Measurements from ENCODE around the gene SUN2. TPM values are rescaled to one million over a fixed set of nuclear protein-coding genes. Genes with fewer than 3 reads are reported as not detected.

Gene SUN2
- total and polyA plus RNA-seq, 2 of the 4 experiments (the other 2 are of a cell fraction): 27.8 to 50.0 TPM

- TF ChIP-seq CEBPB (IDR thresholded peaks at IDR 0.05; ENCODE audit: low read depth, low read length): peak; percentile 94
Measured at GRCh38 chr22:38802671-38803121, 46.9 kb upstream of the SUN2 start (continued).

DNA sequence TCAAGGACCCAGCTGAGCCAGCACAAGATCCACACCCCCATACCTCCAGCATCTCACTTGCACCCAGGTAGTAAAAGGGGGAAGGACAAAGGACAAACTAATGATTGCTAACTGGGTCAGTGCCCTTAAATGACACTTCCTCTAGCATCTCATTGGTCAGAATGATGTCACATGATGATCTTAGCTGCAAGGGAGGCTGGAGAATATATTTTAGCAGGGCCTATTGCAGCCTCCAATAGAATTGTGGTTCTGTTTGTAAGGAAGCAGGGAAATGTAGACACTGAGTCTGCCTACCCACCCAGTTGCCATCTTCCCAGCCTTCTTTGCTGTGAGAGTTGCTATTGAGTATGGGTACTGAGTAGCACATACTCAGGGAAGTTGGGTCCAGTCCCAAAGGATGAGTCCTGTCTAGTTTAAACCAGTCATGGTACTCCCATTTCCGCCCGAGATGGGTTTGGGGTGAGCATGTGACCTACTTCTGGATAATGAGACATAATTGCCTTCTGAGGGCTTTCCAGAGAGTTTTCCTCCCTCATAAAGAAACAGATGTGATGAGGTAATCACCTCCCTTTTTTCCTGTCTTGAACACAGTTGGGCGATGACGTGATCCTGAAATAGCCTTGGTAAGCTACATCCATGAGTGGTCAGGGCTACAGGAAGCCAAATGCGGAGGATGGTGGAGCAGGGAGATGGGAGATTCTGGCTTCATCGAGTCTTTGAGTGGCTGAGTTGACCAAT lies 43.6 kb upstream of the SUN2 start:
- no peaks in the 10 kb centered on the region for H4K20me1 ChIP-seq (ENCODE audit: insufficient read depth, low read length)
- H2BK15ac ChIP-seq (ENCODE audit: low read depth, low read length): no peak overlapping the region
- no peaks in the 10 kb centered on the region for H3K36me3 ChIP-seq (ENCODE audit: control insufficient read depth, insufficient read depth, low read length)
- DNase-seq (peak; percentile 37), ATAC-seq (ENCODE audit: low read depth) (no peak)
- H3K9me1 ChIP-seq (ENCODE audit: insufficient read depth, low read length): no peaks in the 10 kb centered on the region
- H2AFZ ChIP-seq (replicated peaks; ENCODE audit: low read length, poor library complexity): peak overlapping the region; percentile 63
- intact Hi-C loops (cut with micrococcal nuclease) (no loop called here), dilution Hi-C loops (cut with HindIII; ENCODE audit: low sequenced_read_pairs, unreplicated experiment) (no loop called here), in situ Hi-C loops (cut with MboI; ENCODE audit: low sequenced_read_pairs) (no loop called here)
- no peak overlapping the region for H3K4me3 ChIP-seq (ENCODE audit: insufficient read depth, low read depth, low read length)
- CTCF ChIA-PET: no interaction called here
- H2AK9ac ChIP-seq (replicated peaks; ENCODE audit: low read depth, low read length, poor library complexity): no peak overlapping the region
- H3K4me1 ChIP-seq (ENCODE audit: control insufficient read depth, insufficient read depth, low read length): 0 out of 2 replicates have a peak, but pooled peaks cover 2% of the 10 kb centered on the region
- 60% methylated on average over 2 of the region's 6 CpGs; no CpG with 5 or more reads in 1 of the 2 experiments for WGBS, 2 experiments (ENCODE audit: extremely low coverage in 2 of 2, insufficient read length in 1 of 2)
- no peak overlapping the region for H2AK5ac ChIP-seq (ENCODE audit: low read depth, low read length)
- no peak overlapping the region for H3K14ac ChIP-seq (replicated peaks; ENCODE audit: low read depth, low read length)
- no TSS peak for BruUV-seq (replicated peaks)
- H3K56ac ChIP-seq (ENCODE audit: extremely low read depth, insufficient read depth, low read length): no peak overlapping the region
- H2BK120ac ChIP-seq (ENCODE audit: low read depth, low read length): no peak overlapping the region
- no peak overlapping the region for H3K4me2 ChIP-seq (ENCODE audit: low read depth, low read length)
- no peak overlapping the region for H3K27ac ChIP-seq (ENCODE audit: insufficient read depth, low read length)
- no peak overlapping the region for H3K9ac ChIP-seq (ENCODE audit: low read depth, low read length)
- no peak overlapping the region for H4K91ac ChIP-seq (ENCODE audit: insufficient read depth, low read depth, low read length)
- no peak overlapping the region for H3K23ac ChIP-seq (ENCODE audit: low read depth, low read length)
- peaks cover 4% of the 10 kb centered on the region; the same call in 1 of the 2 replicates for H3K9me3 ChIP-seq (ENCODE audit: control insufficient read depth, insufficient read depth, low read length)
- TF ChIP-seq RFX5 (IDR thresholded peaks at IDR 0.05; ENCODE audit: low read depth, low read length) (no peak), MAZ (IDR thresholded peaks at IDR 0.05; ENCODE audit: borderline replicate concordance, low read depth, low read length) (no peak), RCOR1 (IDR thresholded peaks at IDR 0.05; ENCODE audit: insufficient replicate concordance, low read length) (no peak), CEBPB (IDR thresholded peaks at IDR 0.05; ENCODE audit: low read depth, low read length) (no peak), SMC3 (IDR thresholded peaks at IDR 0.05; ENCODE audit: low read depth, low read length) (no peak), MAFK (IDR thresholded peaks at IDR 0.05; ENCODE audit: low read depth, low read length) (no peak)
- H2BK20ac ChIP-seq (ENCODE audit: low read depth, low read length): no peak overlapping the region
- no peak overlapping the region for H3K18ac ChIP-seq (ENCODE audit: low read depth, low read length)
- no peaks in the 10 kb centered on the region for H3K79me1 ChIP-seq (ENCODE audit: low read depth in 1 of 2, low read length in 2 of 2)
- no peak overlapping the region for H4K8ac ChIP-seq (ENCODE audit: low read depth in 2 of 2, low read length in 2 of 2)
- no peak overlapping the region for H3K4ac ChIP-seq (ENCODE audit: low read depth, low read length)
- H2BK5ac ChIP-seq (ENCODE audit: low read depth, low read length, poor library complexity, severe bottlenecking): no peak overlapping the region
- POLR2A ChIA-PET (ENCODE audit: unreplicated experiment): no interaction called here
- H3K27me3 ChIP-seq (ENCODE audit: control insufficient read depth, insufficient read depth, low read length): peaks cover 10% of the 10 kb centered on the region
- no peak overlapping the region for H4K5ac ChIP-seq (ENCODE audit: low read depth, low read length)
